Spinal cord (tissue), 10 donors: ENCODE data around the gene SEMA3G. TPM values are rescaled to one million over a fixed set of nuclear protein-coding genes. Genes with fewer than 3 reads are reported as not detected.

Experiments used
- DNase-seq, 6 donors: peaks; one replicate each; pipeline versions ENCODE4 v3.0.0 to v3.0.0-alpha.2; 2013 to 2015; ENCODE audit warnings: low spot score in 6 of 6, low read depth in 4 of 6
- H3K27ac ChIP-seq: one replicate; pipeline ENCODE4 v1.5.1; 2013; ENCODE audit warnings: low read depth, low read length, control low read depth
- H3K27me3 ChIP-seq: one replicate; pipeline ENCODE4 v1.6.1; 2013; ENCODE audit warnings: low read length; ENCODE audit not compliant: control insufficient read depth, insufficient read depth
- H3K36me3 ChIP-seq: one replicate; pipeline ENCODE4 v1.6.1; 2013; ENCODE audit warnings: low read length; ENCODE audit not compliant: control insufficient read depth, insufficient read depth
- H3K4me1 ChIP-seq: one replicate; pipeline ENCODE4 v1.6.1; 2013; ENCODE audit warnings: low read length; ENCODE audit not compliant: control insufficient read depth, insufficient read depth
- H3K4me3 ChIP-seq: one replicate; pipeline ENCODE4 v1.5.1; 2013; ENCODE audit warnings: low read depth, low read length, control low read depth
- H3K9me3 ChIP-seq: one replicate; pipeline ENCODE4 v1.6.1; 2013; ENCODE audit warnings: low read length; ENCODE audit not compliant: control insufficient read depth, insufficient read depth
- WGBS: methylation state at CpG from one replicate; pipeline ENCODE4 v1.1.5; 2013; ENCODE audit warnings: missing lambda C conversion rate; ENCODE audit not compliant: insufficient coverage; 5-methylcytosine and 5-hydroxymethylcytosine counted together
- polyA plus RNA-seq, 2 donors: library from polyadenylated mRNA; unstranded; fragments of 120-200 nt; gene quantifications; one replicate each; pipeline ENCODE4 v1.2.1, GENCODE V29; 2013; ENCODE audit not compliant: insufficient read length in 2 of 2
- total RNA-seq, 2 donors: library from RNA; depleted of rRNA in 1 of 2; stranded (reverse); fragments of 120-200 nt in 1 of 2; fragments of >200 nt in 1 of 2; gene quantifications; one replicate each; pipeline versions ENCODE4 v1.2.3 to v1.2.4, GENCODE V29; 2013 to 2014
- donor health status: healthy.

The SEMA3G gene
- total and polyA plus RNA-seq, 4 donors = 6.3 to 26.6 (median 18.9) TPM

DNA sequence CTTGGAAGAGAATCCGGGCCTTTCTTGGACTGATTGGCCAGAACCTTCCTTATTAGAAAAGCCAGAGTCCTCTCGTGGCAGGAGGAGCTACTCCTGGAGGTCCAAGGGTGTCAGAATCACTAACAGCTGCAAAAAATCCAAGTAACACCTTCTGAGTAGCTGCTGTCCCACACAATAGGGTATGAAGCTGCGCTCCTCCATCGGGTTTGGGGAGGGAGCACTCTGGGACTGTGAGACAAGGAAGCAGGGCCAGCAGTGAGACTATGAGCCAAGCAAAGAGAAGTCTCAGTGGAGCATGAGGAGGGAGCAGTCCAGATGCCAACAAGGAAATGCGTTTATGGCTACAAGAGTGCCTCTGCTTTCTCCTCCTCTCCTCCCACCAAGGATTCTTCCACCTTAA lies 21.7 kb downstream of the SEMA3G start:
- H3K36me3 ChIP-seq = peaks cover 2% of the 10 kb centered on the region
- WGBS = 55% methylated on average over 4 of the region's 5 CpGs
- H3K4me1 ChIP-seq = no peaks in the 10 kb centered on the region
- no peak overlapping the region for H3K27ac ChIP-seq
- no peaks in the 10 kb centered on the region for H3K9me3 ChIP-seq
- no peak for DNase-seq
- no peak overlapping the region for H3K4me3 ChIP-seq
- no peaks in the 10 kb centered on the region for H3K27me3 ChIP-seq

- no peaks in the 10 kb centered on the region for H3K4me1 ChIP-seq
- no peak overlapping the region for H3K27ac ChIP-seq
- peaks cover 2% of the 10 kb centered on the region for H3K36me3 ChIP-seq
- no peaks in the 10 kb centered on the region for H3K27me3 ChIP-seq
- no peak for DNase-seq
- no peaks in the 10 kb centered on the region for H3K9me3 ChIP-seq
- no peak overlapping the region for H3K4me3 ChIP-seq
- no CpG with 5 or more reads among the region's 3 CpGs for WGBS
Measured at GRCh38 chr3:52422669-52423068, 22.2 kb downstream of the SEMA3G start.

GRCh38 chr3:52420388-52420787 lies 24.5 kb downstream of the SEMA3G start:
- H3K36me3 ChIP-seq = peaks cover 2% of the 10 kb centered on the region
- no peaks in the 10 kb centered on the region for H3K27me3 ChIP-seq
- H3K4me1 ChIP-seq = no peaks in the 10 kb centered on the region
- no peak overlapping the region for H3K4me3 ChIP-seq
- no peaks in the 10 kb centered on the region for H3K9me3 ChIP-seq
- no peak overlapping the region for H3K27ac ChIP-seq
- DNase-seq = no peak
- 70% methylated on average over 2 of the region's 2 CpGs for WGBS

DNA sequence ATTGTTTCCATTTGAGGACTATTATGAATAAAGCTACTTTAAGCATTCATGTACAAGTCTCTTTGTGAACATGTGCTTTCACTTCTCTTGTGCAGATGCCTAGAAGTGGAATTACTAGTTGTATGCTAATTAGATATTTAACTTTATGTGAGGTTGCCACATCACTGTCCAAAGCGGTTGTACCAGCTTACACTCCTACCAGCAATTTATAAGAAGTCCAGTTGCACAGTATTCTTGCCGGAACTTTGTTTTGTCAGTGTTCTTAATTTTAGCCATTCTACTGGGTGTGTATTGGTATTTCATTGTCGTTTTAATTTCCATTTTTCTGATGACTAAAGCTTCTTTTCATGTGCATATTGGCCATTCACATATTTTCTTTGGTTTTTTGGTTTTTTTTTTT lies 29.1 kb downstream of the SEMA3G start:
- H3K27ac ChIP-seq = no peak overlapping the region
- H3K4me3 ChIP-seq = no peak overlapping the region
- peaks cover 2% of the 10 kb centered on the region for H3K36me3 ChIP-seq
- WGBS = no CpG with 5 or more reads among the region's 3 CpGs
- no peak for DNase-seq
- no peaks in the 10 kb centered on the region for H3K27me3 ChIP-seq
- no peaks in the 10 kb centered on the region for H3K9me3 ChIP-seq
- peaks cover 12% of the 10 kb centered on the region for H3K4me1 ChIP-seq

DNA sequence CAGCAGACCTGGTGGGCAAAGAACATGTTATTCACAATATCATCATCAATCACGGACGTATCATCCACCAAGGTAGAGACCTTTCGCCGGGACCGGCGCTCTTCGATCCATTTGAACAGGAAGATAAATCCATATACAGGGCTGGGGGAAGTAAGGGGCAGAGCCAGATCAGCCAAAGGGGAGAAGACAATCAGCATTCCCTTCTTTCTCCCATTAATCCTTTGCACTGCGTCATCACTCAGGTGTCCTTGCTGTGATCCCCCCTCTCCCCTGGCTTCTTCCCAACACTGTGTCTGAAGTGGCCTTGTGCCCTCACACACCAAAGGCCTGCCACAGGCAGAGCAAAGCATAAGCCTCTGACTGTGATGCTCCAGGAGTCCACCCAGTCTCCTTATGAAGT lies 36.4 kb downstream of the SEMA3G start:
- WGBS = 100% methylated on average over 1 of the region's 8 CpGs
- no peak overlapping the region for H3K27ac ChIP-seq
- no peak overlapping the region for H3K4me3 ChIP-seq
- no peaks in the 10 kb centered on the region for H3K27me3 ChIP-seq
- H3K36me3 ChIP-seq = peaks cover 55% of the 10 kb centered on the region
- no peak for DNase-seq
- H3K9me3 ChIP-seq = no peaks in the 10 kb centered on the region
- peaks cover 30% of the 10 kb centered on the region for H3K4me1 ChIP-seq

GRCh38 chr3:52407779-52408178 lies 37.1 kb downstream of the SEMA3G start:
- Histone ChIP-seq H3K36me3 (peaks cover 62% of the 10 kb centered on the region), H3K9me3 (no peaks in the 10 kb centered on the region), H3K4me1 (peaks cover 30% of the 10 kb centered on the region), H3K4me3 (no peak overlapping the region), H3K27me3 (no peaks in the 10 kb centered on the region), H3K27ac (no peak overlapping the region)
- 100% methylated on average over 3 of the region's 3 CpGs for WGBS
- no peak for DNase-seq

GRCh38 chr3:52406791-52407510 lies 38.0 kb downstream of the SEMA3G start:
- H3K27ac ChIP-seq = no peak overlapping the region
- 98% methylated on average over 15 of the region's 20 CpGs for WGBS

GRCh38 chr3:52406231-52406661 lies 38.7 kb downstream of the SEMA3G start:
- no peak for DNase-seq
- H3K4me1 ChIP-seq = peaks cover 22% of the 10 kb centered on the region
- H3K27ac ChIP-seq = no peak overlapping the region
- 93% methylated on average over 11 of the region's 11 CpGs for WGBS
- H3K36me3 ChIP-seq = peaks cover 77% of the 10 kb centered on the region
- H3K27me3 ChIP-seq = no peaks in the 10 kb centered on the region
- H3K9me3 ChIP-seq = no peaks in the 10 kb centered on the region
- H3K4me3 ChIP-seq = no peak overlapping the region

More at GRCh38 chr3:52406791-52407510, 38.0 kb downstream of the SEMA3G start:
- Histone ChIP-seq H3K36me3 (peaks cover 70% of the 10 kb centered on the region), H3K4me1 (peaks cover 29% of the 10 kb centered on the region), H3K4me3 (no peak overlapping the region), H3K9me3 (no peaks in the 10 kb centered on the region), H3K27me3 (no peaks in the 10 kb centered on the region)
- no peak for DNase-seq

GRCh38 chr3:52405601-52406110 lies 39.2 kb downstream of the SEMA3G start:
- peaks cover 83% of the 10 kb centered on the region for H3K36me3 ChIP-seq
- no peak for DNase-seq

GRCh38 chr3:52405066-52405465 lies 39.8 kb downstream of the SEMA3G start:
- Histone ChIP-seq H3K4me1 (peaks cover 18% of the 10 kb centered on the region), H3K27me3 (no peaks in the 10 kb centered on the region), H3K4me3 (no peak overlapping the region), H3K9me3 (no peaks in the 10 kb centered on the region), H3K36me3 (peaks cover 89% of the 10 kb centered on the region), H3K27ac (no peak overlapping the region)
- no peak for DNase-seq
- 94% methylated on average over 5 of the region's 6 CpGs for WGBS

More at GRCh38 chr3:52405601-52406110, 39.2 kb downstream of the SEMA3G start:
- Histone ChIP-seq H3K4me1 (peaks cover 18% of the 10 kb centered on the region), H3K9me3 (no peaks in the 10 kb centered on the region), H3K27ac (no peak overlapping the region), H3K27me3 (no peaks in the 10 kb centered on the region), H3K4me3 (no peak overlapping the region)
- WGBS = 100% methylated on average over 4 of the region's 4 CpGs
